Fibroblast of peridontal ligament (primary cell): Measurements from ENCODE around the gene ZP1.

Experiments
- DNase-seq: peaks from one replicate; pipeline ENCODE4 v3.0.0-alpha.2; 2010; ENCODE audit errors: extremely low read depth

Gene ZP1

DNA sequence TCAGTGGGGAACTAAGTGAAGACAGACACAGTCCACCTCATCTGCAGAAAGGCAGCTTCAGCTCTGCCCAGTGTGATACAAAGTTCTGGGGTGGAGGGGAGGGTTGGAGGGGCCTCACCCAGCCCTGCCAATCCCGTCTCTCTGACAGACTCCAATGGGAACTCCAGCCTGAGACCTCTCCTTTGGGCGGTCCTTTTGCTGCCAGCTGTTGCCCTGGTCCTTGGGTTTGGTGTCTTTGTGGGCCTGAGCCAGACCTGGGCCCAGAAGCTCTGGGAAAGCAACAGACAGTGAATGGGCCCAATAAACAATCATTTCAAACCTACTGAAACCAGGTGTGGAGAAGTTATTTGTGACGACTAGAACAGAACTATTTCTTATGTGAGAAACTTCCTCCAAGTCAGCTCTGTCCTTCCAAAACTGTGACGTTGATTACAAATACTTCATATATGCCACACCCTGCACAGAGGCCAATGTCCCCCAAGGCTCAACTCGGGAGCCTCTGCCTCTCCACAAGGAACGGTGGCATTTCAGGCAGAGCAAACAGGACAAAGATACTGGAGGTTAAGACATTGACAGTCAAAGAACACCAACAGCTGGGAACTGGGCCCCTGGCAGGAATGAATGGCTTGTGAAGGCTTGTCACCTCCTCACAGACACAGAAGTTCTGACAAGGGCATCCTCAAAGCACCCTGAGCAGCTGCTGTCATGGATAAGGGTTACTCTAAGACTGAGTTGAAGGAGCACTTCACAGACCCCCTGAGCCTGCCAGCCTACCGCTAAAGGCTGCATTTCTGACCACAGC, 8.2 kb downstream of the ZP1 start:
- DNase-seq: no peak

DNA sequence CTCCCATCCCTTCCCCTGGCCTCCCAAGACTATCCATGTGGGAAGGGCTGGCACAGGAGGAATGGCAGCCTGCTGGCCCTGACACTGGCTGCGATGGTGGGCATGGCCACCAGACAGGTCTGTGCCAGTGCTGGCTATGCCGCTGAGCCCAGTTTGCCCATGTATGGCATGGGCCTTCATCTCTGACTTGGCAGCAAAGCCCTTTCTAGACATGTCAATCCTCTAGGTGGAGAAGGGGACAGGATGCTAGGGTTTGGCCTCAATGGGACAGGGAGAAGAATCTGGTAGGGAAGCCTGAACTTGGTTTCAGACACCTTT, 8.8 kb downstream of the ZP1 start:
- DNase-seq: no peak

DNA sequence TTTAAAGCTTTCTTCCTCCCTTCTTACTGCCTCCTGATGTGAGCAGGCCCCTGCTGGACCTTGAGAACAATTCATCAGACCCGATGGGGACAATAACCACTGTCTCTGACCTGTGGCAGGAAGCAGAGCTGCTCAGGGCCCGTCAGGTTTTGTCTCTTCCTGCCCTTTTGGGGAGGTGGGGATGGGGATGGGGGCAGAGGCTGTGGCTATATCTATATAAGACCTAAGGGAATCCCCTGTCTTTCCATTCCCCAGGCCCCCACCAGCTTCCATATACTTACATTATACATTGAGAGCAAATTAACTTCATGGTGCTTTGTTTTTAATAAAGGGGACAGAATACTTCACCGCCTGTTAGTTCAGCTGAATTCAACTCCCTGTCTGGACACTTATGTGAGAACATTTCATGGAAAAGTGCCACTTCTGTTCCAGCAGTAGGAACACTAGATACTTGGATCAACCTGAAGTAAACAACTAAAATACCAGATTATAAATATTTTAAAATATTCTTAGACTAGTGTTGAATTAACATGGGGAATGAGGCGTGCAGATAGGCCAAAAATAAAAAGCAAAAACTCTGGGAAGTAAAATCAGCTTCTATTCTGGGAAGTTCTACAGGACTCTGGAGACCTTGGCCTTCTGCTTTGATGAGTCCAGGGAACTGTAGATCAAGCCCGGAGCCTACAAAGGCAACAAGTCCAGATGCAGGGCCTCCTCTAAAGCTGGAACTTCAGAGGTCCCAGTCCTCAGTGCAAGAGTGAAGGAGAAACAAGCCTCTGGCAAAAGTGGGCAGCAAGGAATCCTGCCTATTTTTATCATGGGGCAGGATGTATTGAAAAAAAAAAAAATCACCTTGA, 11.1 kb downstream of the ZP1 start:
- DNase-seq: no peak

DNA sequence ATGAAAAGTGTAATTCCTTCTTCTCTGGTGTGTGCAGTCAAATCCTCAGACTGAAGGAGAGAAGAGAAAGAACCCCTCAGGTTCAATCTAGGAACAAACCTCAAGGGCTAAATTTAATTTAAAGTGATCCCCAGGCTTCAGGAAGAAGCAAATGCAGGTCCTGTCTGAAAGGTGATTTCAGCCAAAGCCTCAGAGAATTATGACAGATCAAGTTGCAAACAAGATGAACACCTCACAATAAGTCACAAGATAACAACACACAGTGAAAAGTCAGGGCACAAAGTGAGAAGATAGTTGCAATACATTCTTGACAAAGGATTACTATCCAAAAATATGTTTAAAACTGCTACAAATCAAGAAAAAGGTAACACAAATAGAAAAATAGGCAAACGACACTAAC, 11.8 kb downstream of the ZP1 start:
- no peak for DNase-seq

DNA sequence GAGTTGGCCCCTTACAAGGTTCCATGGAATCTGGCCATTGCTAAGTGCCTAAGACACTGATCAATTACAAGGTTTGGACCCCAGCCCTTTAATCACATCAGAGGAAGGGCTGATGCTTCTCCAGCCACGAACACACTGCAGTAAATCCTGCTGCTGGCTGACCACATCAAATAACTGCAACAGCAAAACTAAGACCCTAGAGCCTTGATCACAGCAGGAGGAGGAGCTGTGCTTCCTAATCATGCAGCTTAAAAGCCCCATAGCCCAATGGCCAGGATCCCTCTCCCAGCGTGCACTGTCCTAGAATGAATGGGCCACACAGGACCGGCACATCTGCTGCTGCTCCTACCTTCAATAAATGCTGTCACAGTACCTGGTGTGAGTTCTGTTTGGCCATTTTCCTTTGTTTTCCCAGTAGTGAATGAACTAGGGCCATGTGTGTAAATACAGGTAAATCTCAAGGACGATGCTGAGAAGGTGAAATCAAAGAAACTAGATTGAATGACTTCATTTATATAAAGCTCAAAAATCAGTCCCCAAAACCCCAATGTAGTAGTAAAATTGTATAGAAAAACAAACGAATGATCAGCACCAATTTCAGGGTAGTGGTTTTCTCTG, 12.7 kb downstream of the ZP1 start:
- no peak for DNase-seq

DNA sequence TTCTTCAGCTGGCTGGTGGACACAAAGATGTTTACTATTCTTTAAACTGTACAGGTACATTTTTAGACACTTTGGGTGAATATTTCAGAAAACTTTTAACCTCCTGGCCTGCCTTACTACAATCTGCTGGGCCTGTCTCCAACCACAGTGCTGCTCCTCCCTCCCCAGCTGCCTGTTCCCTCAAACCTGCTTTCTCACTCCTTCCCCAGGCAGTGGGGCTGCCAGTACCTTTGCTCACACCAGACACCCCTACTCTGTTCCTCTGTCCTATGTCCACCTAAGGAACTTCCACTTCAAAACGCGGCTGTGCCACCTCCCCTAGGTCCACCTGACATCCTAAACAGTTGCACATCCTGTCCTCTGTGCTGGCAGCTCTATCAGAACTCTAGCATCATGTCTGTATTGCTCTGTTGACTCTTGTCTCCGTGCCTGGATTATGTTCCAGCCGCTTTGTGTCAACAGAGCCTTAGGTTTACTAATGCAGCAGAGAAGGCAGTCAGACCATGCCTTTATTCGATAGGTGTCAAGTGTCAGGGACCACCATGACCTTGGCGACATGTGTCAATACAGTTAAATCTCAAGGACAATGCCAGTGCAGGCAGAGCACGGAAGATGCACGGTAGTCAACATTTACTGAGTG, 13.4 kb downstream of the ZP1 start:
- DNase-seq: no peak

DNA sequence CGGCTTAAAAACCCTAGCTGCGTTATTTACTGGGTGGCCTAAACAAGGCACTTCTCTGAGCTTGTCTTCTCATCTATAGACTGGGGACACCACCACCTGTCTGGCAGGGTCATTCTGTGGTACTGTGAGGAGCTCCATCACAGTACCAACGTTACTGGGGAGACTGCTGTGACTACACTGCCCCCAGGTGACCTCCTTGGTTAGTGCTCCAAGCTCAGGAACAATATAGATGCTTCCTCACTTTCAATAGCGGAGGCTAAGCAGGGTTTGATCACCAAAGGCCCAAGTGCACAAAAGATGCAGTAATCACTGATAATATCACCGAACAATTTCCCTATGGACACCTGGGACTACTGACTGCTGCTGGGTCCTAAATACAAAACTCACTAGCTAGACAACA, 20.2 kb downstream of the ZP1 start:
- DNase-seq: peak; percentile 61

DNA sequence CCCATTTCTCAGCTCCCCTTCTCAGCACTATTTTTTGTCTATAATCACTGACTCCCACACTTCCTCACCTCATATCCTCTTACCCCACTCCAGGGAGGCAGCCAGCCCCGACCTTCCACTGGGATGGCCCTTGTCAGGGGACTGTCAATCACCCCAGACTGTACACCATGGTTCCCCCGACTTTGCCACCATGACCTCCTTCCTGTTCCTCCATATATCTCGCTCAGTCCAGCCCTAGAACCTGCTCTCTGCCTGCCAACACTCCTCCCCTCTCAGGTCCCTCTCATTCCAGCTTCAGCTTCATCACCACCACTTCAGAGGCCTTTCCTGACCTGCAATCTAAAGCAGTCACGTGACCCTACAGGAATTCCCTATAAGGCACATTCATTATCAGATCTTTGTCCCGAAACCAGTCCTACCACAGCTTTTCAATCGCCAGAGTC, 22.5 kb downstream of the ZP1 start:
- no peak for DNase-seq

DNA sequence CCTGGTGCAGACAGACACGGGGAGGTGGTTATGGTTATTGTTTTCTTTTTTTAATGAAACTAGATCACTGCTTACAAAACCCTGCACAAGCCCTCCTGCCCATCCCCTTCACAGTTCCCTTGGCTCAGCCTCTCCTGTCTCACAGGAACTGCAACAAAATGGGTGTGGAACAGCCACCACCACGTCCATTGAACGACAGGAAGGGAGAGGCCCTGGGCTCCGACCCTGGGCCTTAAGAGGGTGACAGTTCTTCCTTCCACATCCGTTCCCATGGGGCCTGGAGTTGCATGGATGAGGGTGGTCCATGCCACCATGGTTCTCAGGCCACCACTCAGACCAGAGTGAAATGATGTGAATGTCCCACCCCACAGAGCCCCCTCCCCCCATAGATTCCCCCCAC, 23.4 kb downstream of the ZP1 start:
- DNase-seq: no peak

DNA sequence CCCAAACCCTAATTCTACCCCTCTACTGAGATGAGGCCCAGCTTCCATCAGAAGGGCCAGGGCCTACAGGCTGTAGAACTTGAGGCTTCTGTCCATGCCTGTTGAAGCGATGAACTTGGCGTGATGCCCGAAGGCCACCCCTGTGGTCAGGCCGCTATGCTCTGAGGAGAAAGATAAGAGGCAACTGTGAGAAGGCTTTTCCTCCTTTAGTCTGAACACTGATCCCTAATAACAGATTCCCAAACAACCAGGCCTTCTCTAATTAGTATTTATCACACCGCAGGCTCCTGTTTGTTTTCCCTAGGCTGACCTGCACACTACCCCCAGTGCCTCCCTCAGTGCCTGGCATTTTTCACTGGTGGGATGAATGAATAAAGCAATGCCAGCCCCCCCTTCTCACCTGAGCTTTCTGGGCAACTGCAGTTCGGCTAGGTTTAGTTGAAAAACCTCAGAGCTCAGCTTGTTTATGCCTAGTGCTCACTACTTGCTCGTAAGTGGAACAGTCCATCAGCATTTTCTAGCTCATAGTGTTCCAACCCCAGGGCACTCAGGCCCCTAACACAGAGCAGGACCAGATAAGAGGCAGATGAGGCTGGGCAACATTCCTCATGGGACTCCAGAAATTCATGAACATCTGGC, 23.9 kb downstream of the ZP1 start:
- DNase-seq: no peak

DNA sequence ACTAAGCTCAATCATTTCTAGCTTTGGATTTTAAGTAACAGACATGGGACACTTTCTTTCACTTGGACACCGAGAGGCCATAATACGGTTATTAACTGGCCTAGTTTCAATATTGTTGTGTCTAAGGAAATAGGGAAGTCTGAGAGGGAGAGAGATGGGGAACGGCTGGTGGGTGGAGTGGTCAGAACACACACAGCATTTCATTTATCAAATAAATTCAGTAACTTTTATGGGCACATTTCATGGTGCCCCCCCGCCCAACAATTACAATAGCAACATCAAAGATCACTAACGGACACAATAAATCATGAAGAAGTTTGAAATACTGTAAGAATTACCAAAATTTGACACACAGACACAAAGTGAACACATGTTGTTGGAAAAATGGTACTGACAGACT, 28.3 kb downstream of the ZP1 start:
- no peak for DNase-seq

DNA sequence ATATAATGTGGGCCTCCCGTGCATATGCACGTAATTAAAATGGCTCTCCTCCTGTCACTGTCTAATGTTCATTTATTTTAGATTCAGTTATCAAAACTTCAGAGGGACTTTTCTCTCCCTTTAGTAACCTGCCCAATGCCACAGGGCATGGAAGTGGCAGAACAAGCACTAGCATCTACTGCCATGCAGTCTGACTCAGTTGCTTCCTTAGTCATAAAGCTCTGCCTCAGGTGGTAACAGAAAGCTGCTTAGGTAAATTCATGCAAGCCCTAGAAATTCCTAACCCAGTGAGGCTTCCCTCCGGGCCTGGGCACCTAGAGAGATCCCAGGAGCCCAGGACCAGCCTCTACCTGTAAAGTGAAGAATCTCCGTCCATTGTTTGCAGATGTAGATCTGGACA, 30.2 kb downstream of the ZP1 start:
- no peak for DNase-seq

DNA sequence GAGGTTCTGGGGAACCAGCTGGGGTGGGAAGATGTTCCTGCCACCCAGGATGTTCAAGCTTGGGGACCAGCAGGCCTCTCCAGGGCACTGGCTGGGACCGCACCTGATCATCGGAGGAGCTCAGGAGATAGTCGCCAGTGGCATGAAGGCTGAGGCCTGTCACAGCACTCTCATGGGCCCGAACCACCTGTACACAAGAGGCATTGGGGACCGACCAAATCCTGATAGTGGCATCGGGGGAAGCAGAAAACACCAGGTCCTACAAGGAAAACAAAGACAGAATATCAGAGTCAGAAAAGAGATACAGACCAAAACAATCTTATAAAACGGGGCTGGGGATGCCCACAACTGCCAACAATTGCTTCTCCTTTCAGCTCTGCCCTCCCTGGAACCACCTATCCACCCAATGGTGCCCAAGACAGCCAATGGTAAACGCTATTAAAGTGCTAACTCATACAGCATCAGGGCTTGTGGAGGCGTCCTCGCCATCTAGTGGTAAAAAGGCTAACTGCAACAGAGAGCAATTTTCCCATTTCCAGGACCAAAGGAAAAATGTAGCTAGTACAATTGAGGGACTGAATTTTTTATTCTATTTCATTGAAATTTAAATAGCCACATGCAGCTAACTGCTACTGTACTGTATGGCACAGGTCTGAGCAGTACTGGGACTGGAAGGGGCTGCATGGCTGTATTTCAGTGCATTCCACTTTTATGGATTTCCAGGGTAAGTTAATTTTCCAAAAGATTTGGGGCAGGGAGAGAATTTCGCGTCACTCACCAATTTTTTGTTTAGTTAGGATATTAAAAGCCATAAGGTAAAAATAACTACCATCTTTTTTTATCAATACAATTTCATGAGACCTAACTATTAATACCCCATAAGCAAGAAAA, 31.9 kb downstream of the ZP1 start:
- peak; percentile 80 for DNase-seq

DNA sequence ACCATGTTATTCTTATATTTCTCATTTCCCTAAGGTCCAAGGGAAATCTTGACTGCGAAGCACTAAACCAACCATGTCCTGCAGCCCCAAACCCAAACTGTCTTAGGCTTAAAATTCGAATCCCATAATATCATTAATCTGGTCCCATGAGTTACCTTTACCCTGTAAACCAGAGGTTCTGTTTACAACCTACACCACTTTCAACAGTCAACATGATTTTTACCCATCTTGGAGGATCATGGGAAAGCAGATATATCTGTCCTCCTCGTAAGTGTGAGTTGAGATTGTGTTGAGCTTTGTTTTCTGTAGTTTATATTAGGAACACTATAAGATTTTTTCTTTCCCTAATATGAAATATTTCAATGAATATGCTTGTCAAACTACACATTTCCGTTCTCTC, 32.6 kb downstream of the ZP1 start:
- DNase-seq: no peak

DNA sequence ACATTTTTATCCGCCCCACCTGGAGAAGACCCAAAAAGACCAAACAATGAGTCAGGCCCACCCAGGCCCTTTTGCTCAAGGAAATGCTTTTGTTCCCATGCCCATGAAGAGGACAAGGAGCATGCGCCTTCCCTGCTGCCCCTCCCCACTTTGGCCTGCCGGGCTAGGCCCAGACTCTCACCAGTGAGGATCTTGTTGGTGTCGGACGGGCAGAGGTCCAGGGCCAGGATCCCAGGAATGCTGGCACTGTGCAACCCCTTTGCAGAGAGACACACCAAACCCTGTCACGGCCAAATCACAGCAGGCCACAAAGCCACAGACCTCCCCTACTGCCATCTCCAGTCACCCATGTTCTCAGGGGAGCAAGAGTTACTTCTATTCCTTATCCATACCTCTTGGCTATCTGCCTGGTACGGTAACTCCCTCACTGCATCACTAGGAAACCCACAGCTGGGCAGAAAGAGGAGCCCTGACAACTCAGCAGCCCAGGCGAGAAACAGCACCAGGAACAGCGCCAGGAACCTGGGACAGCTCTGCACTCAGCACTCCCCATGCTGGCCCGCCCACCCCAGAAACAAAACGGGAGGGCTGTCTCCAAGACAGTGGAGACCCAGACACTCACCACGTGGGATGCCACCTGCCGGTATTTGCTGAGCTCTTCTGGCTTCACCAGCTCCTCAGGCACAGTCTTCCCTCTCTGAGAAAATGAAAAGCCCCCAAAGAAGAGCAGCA, 33.5 kb downstream of the ZP1 start:
- DNase-seq: no peak

DNA sequence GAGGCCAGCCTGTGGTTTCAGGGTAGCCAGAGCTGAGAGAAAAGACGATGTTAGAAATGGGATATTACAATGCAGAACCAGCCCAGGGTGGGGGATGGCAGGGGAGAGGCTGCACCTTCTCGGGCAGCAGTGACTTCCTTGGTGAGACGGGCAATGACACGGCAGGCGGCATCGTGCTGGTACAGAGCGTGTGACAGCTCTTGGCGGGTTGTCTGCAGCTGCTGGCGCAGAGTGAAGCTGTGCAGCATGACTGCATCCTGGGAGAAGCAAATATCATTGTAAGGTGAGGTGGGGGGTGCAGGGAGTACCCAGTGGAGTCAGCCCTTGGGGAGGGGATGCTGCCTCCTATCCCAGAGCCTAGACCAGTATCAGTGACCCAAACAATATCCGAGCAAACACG, 35.3 kb downstream of the ZP1 start:
- DNase-seq: no peak

DNA sequence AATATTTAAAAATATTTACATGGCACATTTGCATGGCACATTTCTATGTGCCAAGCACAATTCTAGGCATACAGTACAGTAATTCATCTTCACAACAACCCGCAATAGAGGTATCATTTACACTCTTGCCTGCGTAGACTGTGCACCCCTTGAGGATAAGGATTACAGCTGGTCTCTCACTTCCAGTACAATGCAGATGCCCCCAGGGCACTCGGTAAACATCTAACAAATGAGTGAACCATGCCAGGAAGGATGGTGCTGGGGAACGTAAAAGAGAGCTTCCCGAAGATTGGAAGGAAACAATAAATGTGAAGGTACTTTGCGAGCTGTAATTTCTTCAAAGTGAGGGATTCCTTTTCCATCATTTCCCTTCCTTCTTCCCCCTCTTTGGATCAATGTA, 37.7 kb downstream of the ZP1 start:
- no peak for DNase-seq

DNA sequence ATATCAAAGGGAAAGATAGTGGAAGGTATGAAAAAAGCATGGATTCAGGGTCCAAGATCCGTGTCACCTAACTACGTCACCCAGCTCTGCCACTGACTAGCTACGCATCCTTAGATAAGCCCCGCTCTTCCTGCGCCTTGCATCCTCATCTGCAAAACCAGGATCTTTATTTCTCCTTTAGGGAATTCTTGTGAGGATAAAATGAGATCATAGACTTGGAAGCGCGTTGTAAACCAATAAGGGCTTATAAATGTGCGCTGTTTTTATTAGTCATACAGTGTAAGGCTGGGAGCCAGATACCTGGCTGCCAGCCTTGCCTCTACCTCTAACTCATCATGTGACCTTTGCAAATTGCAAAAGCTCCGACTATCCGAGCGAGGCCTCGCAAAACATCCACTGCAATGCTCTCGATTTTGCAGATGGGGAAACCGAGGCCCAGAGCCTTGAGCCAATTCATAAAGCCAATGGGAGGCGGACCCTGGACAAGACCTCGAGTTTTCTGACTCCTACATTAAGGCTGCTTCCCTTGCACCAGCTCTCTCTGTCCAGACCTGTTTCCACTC, 38.3 kb downstream of the ZP1 start:
- DNase-seq: peak; percentile 50

DNA sequence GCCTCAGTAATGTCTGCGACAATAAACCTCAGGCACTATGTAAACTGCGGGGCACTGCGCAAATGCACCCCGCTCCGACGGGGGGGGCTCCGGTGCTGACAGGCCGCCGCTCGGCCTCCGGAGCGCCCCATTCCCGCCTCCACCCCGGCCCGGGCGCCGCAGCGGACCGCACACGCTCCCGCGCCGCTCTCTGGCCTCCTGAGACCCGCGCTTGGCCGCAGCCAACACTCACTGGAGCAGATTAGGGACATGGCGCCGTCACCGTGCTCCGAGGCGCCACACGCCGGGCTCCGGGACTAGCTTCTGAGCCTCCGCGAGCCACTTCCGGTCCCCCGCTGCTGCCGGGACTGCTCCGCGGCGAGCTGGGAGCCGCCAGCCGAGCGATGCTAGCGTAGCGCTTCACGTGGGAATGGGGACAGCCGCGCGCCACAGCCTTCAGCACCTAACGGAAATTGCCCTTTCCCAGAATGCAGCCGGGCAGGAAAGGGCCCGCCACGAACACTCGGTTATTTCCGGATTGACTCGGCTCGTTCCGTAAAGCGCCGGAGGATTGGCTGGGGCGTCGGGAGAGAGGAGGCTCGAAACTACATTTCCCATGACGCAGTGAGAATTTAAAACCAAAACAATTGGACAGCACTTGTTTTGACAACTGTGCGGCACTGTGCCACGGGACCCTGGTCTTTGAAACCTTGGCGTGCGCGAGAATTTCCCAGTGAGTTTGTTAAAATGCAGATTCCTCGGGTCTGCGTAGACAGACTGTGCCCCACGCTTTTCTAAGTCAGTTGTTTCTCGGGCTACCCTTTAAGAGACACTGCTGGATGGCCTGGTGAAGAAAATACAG, 39.0 kb downstream of the ZP1 start, which contains the start of gene PRPF19:
TSS of gene PRPF19 (minus strand) at position 454 of the 841 bp plus-strand sequence. CDS start at position 251, 203 bp downstream.
- DNase-seq: peak; percentile 94
